ENCODE data around the gene ERP29.
"Not testable (repeated sequence)": the region's sequence is repeated elsewhere in the genome, so short reads cannot be mapped to it uniquely, and the experiment has no call there.

Gene ERP29

DNA sequence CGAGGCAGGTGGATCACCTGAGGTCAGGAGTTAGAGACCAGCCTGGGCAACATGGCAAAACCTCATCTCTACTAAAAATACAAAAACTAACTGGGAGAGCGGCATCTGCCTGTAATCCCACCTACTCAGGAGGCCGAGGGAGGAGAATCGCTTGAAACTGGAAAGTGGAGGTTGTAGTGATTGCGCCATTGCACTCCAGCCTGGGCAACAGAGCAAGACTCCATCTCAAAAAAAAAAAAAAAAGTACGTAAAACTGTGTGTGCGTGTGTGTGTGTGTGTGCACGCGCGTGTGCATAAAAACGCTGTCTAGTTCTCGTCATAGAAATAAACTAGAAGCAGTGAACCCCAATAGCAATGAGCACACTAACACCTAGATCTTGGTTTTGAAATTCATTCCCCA lies 23.4 kb downstream of the ERP29 start:
- H3K36me3 Mint-ChIP-seq (ENCODE audit: low read depth) = peaks cover 54% of the 10 kb centered on the region
- H3K9me3 Mint-ChIP-seq, H3K4me1 Mint-ChIP-seq, H3K27ac Mint-ChIP-seq, H3K27me3 Mint-ChIP-seq, ATAC-seq, DNase-seq, H3K4me3 Mint-ChIP-seq: not testable (repeated sequence)

DNA sequence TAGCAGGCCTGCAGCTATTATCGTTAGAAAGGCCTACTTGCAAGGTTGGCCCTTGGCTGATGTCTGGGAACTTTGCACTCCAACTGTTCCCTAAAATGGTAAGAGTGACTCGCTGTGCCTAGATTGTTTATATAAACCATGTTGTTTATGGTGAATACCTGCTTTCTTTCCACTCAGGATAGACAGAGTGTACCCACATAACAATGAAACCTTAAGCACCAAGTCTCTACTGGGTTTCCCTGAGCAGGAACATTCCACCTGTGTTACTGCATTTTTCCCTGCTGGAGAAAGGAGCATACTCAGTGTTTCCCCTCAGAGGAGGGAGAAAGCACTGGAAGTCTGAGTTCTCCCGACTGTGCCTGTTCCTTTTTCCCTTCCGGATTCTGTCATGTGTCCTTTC lies 32.8 kb downstream of the ERP29 start:
- Mint-ChIP-seq H3K27me3 (no peaks in the 10 kb centered on the region), H3K27ac (no peak overlapping the region), H3K36me3 (ENCODE audit: low read depth) (peaks cover 55% of the 10 kb centered on the region), H3K4me3 (no peak overlapping the region), H3K9me3 (no peaks in the 10 kb centered on the region), H3K4me1 (no peaks in the 10 kb centered on the region)
- ATAC-seq (no peak), DNase-seq (no peak)

DNA sequence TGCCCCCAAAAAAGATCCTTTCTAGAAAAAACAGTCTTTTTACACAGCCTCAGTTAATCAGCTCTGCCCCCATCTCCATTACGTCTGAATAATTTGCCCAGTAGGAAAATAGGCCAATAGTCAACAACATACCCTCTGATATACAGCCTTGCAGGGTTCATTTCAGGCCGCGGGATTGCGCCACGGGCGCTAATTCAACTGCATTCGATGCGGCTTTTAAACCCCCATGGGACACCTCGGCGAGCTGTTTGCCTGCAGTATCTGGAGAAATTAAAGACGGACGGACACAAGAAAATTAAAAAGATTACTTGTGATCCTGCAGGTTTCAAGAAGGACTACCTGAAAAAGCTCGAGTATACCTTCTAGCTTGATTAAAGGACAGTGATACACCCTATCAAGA lies 36.1 kb downstream of the ERP29 start:
- peaks cover 53% of the 10 kb centered on the region for H3K36me3 Mint-ChIP-seq (ENCODE audit: low read depth)
- no peaks in the 10 kb centered on the region for H3K9me3 Mint-ChIP-seq
- no peak for ATAC-seq

GRCh38 chr12:112061137-112061536 lies 47.9 kb downstream of the ERP29 start:
- Mint-ChIP-seq H3K36me3 (ENCODE audit: low read depth) (peaks cover 44% of the 10 kb centered on the region), H3K4me1 (no peaks in the 10 kb centered on the region), H3K4me3 (no peak overlapping the region), H3K9me3 (no peaks in the 10 kb centered on the region), H3K27ac (no peak overlapping the region), H3K27me3 (no peaks in the 10 kb centered on the region)
- DNase-seq = no peak
- no peak for ATAC-seq

More for the DNA sequence above, 36.1 kb downstream of the ERP29 start:
- no peak for DNase-seq
- Mint-ChIP-seq H3K4me3 (no peak overlapping the region), H3K27me3 (no peaks in the 10 kb centered on the region), H3K4me1 (peaks cover 9% of the 10 kb centered on the region), H3K27ac (no peak overlapping the region)

DNA sequence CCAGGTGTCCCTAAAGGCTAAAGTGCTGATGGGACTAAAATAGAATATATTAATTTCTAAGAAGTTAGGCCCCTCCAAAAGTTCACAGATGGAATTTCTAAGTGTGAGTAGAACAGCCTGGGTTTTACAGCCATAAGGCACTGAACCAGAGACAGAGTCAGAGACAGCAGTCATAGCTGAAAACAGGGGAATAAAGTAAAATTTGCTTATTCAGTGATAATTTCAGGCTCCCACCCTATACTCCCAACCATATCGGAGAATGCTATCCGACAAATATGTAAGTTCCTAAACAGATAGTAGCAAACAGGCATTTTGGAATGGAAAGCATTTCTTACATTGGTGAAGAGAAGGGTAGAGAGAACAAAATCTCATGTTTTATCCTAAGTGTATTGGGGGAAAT lies 50.0 kb downstream of the ERP29 start:
- ATAC-seq (no peak), DNase-seq (no peak)
- Mint-ChIP-seq H3K36me3 (ENCODE audit: low read depth) (peaks cover 50% of the 10 kb centered on the region), H3K27me3 (no peaks in the 10 kb centered on the region), H3K9me3 (no peaks in the 10 kb centered on the region), H3K4me3 (no peak overlapping the region), H3K4me1 (no peaks in the 10 kb centered on the region), H3K27ac (no peak overlapping the region)

GRCh38 chr12:112066566-112066965 lies 53.3 kb downstream of the ERP29 start:
- Mint-ChIP-seq H3K27me3 (no peaks in the 10 kb centered on the region), H3K4me1 (no peaks in the 10 kb centered on the region), H3K4me3 (no peak overlapping the region), H3K9me3 (no peaks in the 10 kb centered on the region), H3K27ac (peak overlapping the region; percentile 24), H3K36me3 (ENCODE audit: low read depth) (peaks cover 46% of the 10 kb centered on the region)
- DNase-seq (no peak), ATAC-seq (no peak)
